GM12874 (cell line): Measurements from ENCODE around the gene RNF144A.

ENCODE experiments used
- TF ChIP-seq, protein P1 (sequence below): IDR thresholded peaks from 2 replicates; pipeline ENCODE4 v1.5.1; 2011; ENCODE audit warnings: low read depth, mild to moderate bottlenecking, control low read depth, low read length, moderate library complexity; ENCODE audit not compliant: insufficient read depth

The RNF144A gene

DNA sequence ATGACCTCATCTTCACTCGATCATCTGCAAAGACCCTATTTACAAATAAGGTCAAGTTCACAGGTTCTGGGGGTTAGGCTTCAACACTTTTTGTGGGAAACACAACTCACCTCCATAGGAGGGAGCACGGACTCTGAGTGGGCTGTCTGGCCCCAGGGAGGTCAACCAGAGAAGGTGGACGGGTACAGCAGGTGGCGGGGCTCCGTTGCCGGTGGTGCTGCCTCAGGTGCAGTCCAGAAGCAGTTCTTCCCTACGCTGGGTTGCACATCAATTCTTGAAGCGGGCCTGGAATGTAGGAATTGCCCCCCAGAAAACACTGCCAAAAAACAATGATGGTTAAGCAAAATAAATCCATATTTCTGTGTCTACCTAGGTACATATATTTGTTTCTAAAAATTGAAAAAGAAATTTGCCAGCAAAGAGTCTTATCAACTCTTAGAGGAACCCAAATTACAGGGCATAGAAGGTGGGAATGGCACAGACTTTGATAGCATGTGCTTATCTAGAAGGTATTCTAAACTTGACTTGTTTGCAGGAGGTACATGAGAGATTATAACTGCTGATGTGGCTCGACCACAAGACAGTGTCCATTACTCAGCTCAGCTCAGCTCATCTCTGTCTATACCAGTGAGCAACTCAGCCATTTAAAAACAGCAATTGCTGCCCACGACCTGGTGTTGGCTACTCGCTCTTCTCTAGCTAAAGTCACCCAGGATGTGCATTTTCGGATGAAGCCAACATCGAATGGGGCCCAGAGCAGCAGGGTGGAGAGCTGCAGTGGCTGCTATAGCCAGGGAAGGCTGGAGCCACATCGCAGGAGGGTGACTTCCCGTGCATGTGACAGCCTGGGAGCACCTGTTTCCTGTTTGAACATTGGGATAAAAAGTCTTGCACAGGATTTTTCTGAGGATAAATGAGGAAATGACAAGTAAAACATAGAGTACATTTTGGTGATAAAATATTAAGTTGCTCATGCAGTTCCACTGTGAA, 128.7 kb downstream of the RNF144A start:
- TF ChIP-seq, protein P1, sequence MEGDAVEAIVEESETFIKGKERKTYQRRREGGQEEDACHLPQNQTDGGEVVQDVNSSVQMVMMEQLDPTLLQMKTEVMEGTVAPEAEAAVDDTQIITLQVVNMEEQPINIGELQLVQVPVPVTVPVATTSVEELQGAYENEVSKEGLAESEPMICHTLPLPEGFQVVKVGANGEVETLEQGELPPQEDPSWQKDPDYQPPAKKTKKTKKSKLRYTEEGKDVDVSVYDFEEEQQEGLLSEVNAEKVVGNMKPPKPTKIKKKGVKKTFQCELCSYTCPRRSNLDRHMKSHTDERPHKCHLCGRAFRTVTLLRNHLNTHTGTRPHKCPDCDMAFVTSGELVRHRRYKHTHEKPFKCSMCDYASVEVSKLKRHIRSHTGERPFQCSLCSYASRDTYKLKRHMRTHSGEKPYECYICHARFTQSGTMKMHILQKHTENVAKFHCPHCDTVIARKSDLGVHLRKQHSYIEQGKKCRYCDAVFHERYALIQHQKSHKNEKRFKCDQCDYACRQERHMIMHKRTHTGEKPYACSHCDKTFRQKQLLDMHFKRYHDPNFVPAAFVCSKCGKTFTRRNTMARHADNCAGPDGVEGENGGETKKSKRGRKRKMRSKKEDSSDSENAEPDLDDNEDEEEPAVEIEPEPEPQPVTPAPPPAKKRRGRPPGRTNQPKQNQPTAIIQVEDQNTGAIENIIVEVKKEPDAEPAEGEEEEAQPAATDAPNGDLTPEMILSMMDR = no peak

DNA sequence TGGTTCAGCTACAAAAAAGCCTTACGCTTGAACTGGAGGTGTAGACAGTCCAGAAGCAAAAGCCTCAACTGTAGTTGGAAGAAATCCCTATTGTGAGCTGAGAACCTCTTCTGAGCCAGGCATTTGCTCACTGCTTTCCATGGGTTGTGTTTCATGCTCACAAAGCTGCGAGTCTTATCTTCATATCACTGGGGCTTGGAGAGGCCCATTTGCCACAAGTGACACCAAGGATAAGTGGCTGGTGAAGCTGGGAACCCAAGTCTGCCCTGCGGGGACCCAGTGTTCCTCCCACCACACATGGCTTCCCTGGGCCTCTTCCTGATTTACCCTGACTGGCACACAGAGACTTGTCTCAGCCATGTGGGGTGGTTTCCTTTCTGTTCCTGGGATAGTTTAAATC, 130.4 kb downstream of the RNF144A start:
- TF ChIP-seq, protein P1 = no peak

DNA sequence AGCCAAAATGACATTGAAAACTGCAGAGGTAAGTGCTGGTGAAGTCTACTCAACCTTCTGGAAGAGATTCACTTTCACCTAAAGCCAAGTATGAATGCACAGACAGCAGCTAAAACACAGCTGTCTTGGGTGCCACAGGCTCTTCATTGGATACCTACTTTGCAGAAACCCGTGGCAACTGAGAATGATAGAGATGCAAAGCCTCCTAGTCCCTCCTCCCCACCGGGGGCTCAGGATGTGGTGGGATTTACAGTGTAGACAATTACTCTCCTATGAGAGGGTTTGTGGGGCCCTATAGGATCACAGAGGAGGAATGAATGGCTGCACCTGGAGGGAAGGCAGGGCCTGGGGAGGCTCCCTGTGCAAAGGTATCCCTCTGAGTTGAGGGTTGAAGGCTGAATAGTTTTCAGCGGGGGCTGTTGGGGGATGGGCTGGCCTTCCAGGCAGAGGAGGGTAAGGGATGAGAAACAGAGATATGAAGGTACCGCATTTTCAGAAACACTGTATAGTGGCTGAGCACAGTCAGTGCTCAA, 131.6 kb downstream of the RNF144A start:
- TF ChIP-seq, protein P1 = no peak

DNA sequence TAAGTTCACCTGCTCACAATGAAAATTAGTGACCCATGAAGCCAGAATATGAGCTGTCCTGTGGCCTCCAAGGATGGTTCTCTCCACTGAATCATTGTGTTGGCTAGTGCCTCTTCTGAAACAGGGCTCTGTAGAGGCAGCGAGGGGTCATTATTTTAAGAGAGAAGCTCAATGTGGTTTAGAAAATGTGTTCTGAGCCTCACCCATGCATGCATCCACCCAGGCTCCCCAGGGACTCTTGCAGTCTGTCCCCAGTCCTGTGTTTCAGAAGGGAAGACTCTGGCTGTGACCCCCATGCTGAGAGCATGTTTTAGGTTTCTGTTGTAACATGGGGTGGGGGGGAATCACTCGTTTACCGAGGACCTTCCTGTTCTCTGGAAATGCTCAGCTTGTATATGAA, 135.2 kb downstream of the RNF144A start:
- TF ChIP-seq, protein P1 = no peak

DNA sequence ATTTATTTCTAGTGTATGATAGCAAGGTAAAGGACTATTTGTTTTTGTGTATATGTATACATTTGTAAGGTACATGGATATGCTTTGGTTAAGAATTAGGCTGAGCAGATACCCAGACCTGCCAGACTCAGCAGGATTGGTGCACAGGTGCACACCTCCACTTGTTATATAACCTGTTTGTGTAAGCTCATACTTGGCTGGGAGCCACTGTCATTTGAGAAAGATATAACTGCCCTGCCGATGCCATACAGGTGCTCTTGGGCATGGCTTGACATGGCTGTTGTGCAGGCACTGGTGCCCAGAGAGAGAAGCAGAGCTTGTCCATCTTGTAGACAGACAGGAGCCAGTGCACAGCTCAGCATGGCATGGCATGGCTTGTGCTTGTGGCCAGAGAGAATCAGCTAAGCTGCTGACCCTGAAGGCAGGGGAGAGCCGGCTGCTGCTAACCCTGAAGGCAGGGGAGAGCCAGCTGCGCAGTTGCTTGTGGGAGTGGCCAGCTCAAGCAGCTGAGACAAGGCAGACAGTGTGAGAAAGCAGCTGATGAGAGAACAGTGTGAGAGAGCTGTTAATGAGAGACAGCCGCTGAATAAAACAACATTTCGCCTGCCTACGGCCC, 136.5 kb downstream of the RNF144A start:
- TF ChIP-seq, protein P1 = no peak

DNA sequence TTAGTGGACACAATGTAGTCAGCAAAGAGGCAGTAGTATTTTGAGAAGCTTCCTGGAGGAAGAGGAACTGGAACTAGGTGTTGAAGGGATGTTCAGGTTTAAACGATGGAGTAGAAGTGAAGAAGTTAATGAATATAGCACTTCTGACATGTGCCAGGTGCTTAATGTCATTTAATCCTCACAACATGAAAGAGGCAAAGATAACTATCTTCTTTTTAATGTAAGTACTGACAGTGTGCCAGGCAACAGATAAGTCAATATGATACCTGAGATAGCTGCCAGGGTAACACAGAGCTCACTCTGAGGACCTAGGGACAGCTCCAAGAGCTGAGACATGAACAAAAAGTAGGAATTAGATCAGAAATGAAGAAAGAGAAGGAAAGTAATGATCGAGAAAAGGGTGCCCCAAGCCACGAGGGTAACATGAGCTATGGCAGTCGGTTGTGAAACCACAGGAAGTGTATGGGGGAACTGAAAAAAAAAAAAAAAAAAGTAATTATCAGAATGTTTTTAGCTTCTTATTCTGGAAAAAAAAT, 140.7 kb downstream of the RNF144A start:
- TF ChIP-seq, protein P1 = no peak

DNA sequence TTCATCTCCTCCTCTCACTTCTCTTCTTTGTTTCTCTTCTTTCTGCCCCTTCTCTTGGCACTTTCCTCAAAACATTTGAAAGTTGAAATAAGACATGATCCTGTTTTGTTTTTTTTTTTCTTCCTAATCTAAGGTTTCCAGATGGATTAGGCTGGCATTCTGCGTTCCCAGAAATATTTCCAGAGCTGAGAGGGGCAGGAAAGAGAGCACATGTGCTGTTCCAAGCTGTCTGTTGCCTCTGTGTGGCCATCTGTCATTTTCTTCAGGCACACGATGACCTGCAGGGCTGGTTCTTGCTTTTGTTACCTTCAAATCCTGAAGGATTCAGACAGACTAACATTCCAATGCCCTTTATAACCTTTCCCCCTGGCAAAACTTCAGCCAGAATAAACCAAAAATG, 142.9 kb downstream of the RNF144A start:
- TF ChIP-seq, protein P1 = no peak
